ENCODE results near the gene DAB2IP.

DAB2IP gene

DNA sequence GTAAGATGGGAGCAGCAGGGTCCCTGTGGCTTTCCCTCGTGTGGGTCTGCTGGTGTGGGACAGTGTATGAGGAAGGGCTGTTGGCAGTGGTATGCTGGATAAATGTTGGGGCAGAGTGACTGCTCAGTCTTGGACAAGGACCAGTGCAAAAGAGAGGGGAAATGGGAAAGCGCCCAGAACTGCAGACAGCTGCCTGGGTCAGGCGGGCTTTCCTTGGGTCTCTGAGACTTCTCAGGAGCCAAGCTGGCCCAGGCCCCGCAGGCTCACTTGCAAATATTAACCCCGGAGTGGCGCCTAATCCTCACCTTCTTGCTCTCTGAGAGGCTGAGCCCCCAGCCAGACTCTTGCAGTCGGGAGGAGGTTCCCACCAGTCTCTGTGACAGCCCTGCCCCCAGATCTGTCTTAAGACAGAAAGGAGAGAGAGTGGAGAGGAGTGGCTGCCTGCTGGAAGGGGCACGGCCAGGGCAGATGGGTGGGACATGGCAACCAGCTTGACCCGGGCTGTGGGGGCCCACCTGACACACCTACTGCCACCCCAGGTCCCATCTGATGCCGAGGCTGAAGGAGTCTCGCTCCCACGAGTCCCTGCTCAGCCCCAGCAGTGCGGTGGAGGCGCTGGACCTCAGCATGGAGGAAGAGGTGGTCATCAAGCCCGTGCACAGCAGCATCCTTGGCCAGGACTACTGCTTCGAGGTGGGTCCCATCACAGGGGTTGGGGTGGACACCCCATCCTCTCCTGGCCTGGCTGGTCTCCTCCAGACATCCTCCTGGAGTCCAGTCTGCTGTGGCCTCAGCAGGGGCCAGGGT is 105.2 kb downstream of the DAB2IP start:
- Histone ChIP-seq H3K36me3 (ENCODE audit: control insufficient read depth, insufficient read depth, low read length) (peaks cover 26% of the 10 kb centered on the region), H3K9ac (ENCODE audit: low read depth, low read length) (no peak overlapping the region), H3K27me3 (ENCODE audit: control insufficient read depth, insufficient read depth, low read length) (no peaks in the 10 kb centered on the region), H3K4me1 (ENCODE audit: control insufficient read depth, insufficient read depth, low read length) (no peaks in the 10 kb centered on the region), H3K4me3 (ENCODE audit: low read depth, low read length) (no peak overlapping the region), H3K9me3 (ENCODE audit: control insufficient read depth, insufficient read depth, low read length) (no peaks in the 10 kb centered on the region)

DNA sequence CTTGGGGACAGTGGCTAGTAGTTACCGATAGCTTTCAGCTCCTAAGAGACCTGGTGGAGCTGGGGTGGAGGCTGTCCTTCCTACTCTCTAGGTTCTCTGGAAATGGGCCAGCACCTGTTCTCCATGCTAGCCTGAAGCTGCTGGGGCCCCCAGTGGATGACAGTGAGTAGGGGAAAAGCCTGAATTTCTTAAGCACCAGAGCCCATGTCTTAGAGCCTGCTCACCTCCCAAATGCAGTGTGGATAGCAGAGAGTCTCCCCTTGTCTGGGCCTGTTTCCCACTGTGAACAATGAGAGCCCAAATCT is 105.8 kb downstream of the DAB2IP start:
- H3K9ac ChIP-seq (ENCODE audit: low read depth, low read length): no peak overlapping the region
- H3K4me3 ChIP-seq (ENCODE audit: low read depth, low read length): no peak overlapping the region
- H3K27me3 ChIP-seq (ENCODE audit: control insufficient read depth, insufficient read depth, low read length): no peaks in the 10 kb centered on the region
- no peaks in the 10 kb centered on the region for H3K4me1 ChIP-seq (ENCODE audit: control insufficient read depth, insufficient read depth, low read length)
- no peaks in the 10 kb centered on the region for H3K9me3 ChIP-seq (ENCODE audit: control insufficient read depth, insufficient read depth, low read length)
- peaks cover 26% of the 10 kb centered on the region for H3K36me3 ChIP-seq (ENCODE audit: control insufficient read depth, insufficient read depth, low read length)

DNA sequence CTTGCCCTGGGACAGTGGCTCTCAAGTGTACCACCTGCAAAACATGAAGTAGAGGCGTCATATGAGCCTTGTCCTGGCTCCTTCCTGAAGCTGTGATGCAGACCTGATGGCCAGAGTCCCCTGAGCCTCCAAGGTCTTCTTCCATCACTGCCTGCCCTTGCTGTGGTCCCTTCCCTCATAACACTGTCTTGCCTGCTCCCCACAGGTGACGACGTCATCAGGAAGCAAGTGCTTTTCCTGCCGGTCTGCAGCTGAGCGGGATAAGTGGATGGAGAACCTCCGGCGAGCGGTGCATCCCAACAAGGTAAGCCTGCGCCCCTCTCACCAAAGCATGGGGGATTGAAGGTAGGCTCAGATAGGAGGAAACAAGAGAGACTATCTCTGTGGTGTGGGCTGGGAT is 107.3 kb downstream of the DAB2IP start:
- no peaks in the 10 kb centered on the region for H3K4me1 ChIP-seq (ENCODE audit: control insufficient read depth, insufficient read depth, low read length)
- no peaks in the 10 kb centered on the region for H3K27me3 ChIP-seq (ENCODE audit: control insufficient read depth, insufficient read depth, low read length)
- H3K36me3 ChIP-seq (ENCODE audit: control insufficient read depth, insufficient read depth, low read length): peaks cover 35% of the 10 kb centered on the region
- H3K4me3 ChIP-seq (ENCODE audit: low read depth, low read length): no peak overlapping the region
- no peak overlapping the region for H3K9ac ChIP-seq (ENCODE audit: low read depth, low read length)
- H3K9me3 ChIP-seq (ENCODE audit: control insufficient read depth, insufficient read depth, low read length): no peaks in the 10 kb centered on the region

DNA sequence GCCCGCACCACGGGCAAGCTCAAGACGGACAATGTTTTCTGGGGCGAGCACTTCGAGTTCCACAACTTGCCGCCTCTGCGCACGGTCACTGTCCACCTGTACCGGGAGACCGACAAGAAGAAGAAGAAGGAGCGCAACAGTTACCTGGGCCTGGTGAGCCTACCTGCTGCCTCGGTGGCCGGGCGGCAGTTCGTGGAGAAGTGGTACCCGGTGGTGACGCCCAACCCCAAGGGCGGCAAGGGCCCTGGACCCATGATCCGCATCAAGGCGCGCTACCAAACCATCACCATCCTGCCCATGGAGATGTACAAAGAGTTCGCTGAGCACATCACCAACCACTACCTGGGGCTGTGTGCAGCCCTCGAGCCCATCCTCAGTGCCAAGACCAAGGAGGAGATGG is 108.6 kb downstream of the DAB2IP start:
- Histone ChIP-seq H3K4me1 (ENCODE audit: control insufficient read depth, insufficient read depth, low read length) (no peaks in the 10 kb centered on the region), H3K9me3 (ENCODE audit: control insufficient read depth, insufficient read depth, low read length) (no peaks in the 10 kb centered on the region), H3K27me3 (ENCODE audit: control insufficient read depth, insufficient read depth, low read length) (no peaks in the 10 kb centered on the region), H3K36me3 (ENCODE audit: control insufficient read depth, insufficient read depth, low read length) (peaks cover 43% of the 10 kb centered on the region), H3K4me3 (ENCODE audit: low read depth, low read length) (no peak overlapping the region), H3K9ac (ENCODE audit: low read depth, low read length) (no peak overlapping the region)

DNA sequence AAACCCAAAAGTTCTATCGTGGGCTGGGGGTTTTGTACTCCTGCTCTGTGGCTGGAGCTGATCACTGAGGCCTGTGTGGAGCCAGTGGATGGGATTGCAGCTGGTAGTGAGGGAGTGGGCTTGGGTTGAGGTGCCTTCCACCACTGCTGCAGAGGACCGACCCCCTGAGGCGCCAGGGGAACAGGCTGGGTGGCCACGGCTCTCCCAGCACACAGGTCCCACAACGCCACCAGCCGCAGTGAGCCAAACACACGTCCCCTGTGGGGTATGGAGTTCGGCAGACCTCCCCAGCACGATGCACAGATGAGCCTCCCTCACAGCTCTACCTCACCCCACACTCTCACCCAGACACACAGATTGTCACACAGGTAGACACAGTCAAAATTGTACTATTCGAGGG is 109.1 kb downstream of the DAB2IP start:
- Histone ChIP-seq H3K4me3 (ENCODE audit: low read depth, low read length) (no peak overlapping the region), H3K27me3 (ENCODE audit: control insufficient read depth, insufficient read depth, low read length) (no peaks in the 10 kb centered on the region), H3K9ac (ENCODE audit: low read depth, low read length) (no peak overlapping the region), H3K4me1 (ENCODE audit: control insufficient read depth, insufficient read depth, low read length) (no peaks in the 10 kb centered on the region), H3K9me3 (ENCODE audit: control insufficient read depth, insufficient read depth, low read length) (no peaks in the 10 kb centered on the region), H3K36me3 (ENCODE audit: control insufficient read depth, insufficient read depth, low read length) (peaks cover 47% of the 10 kb centered on the region)

DNA sequence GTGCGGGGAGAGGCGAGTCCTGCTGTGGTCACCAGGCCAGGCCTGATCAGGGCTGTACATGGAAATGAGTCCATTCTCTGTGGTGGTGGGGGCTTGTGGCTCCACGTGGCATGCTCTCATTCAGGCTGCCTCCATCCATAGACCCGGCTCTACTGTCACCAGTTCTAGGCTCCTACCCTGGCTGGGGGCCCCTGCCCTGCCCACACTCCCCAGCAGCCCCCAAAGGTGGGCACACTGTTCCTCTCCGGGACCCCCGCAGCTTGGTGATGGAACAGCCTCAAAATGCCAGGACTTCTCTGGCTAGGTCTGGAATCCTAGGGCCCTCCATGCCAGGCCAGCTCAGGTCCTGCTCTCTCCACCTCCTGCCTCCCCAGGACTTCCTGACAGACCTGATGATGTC is 111.7 kb downstream of the DAB2IP start:
- H3K36me3 ChIP-seq (ENCODE audit: control insufficient read depth, insufficient read depth, low read length): peaks cover 61% of the 10 kb centered on the region
- no peaks in the 10 kb centered on the region for H3K4me1 ChIP-seq (ENCODE audit: control insufficient read depth, insufficient read depth, low read length)
- H3K9me3 ChIP-seq (ENCODE audit: control insufficient read depth, insufficient read depth, low read length): no peaks in the 10 kb centered on the region
- H3K4me3 ChIP-seq (ENCODE audit: low read depth, low read length): no peak overlapping the region
- H3K9ac ChIP-seq (ENCODE audit: low read depth, low read length): no peak overlapping the region
- no peaks in the 10 kb centered on the region for H3K27me3 ChIP-seq (ENCODE audit: control insufficient read depth, insufficient read depth, low read length)

DNA sequence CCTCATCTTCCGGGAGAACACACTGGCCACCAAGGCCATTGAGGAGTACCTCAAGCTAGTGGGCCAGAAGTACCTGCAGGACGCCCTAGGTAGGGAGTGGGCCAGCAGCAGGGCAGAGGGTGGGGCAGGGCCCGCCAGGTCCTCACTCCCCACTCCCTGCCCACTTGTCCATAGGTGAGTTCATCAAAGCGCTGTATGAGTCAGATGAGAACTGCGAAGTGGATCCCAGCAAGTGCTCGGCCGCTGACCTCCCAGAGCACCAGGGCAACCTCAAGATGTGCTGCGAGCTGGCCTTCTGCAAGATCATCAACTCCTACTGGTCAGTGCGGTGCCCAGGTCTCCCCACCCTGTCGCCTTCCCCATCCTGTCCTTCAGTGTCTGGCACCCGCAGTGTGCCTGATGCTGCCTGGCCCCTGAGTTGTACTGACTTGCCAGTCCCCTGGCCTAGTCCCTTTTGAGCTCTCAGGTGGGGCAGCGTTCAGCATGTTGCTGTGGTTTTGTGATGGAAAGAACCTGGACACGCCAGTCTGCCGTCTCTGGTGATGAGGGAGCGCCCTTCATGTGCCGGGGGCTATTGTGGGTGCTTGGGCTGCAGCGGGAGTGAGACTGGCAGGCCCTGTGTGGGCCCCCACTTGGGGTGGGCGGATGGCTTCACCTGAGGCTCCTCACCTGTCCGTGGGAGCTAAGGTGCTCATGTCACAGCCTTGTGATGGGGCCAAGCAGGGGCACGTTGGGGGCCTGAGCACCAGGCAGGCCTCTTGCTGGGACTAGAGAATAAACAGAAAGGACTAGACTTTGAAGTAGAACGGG is 112.3 kb downstream of the DAB2IP start:
- Histone ChIP-seq H3K36me3 (ENCODE audit: control insufficient read depth, insufficient read depth, low read length) (peaks cover 67% of the 10 kb centered on the region), H3K9me3 (ENCODE audit: control insufficient read depth, insufficient read depth, low read length) (no peaks in the 10 kb centered on the region), H3K4me3 (ENCODE audit: low read depth, low read length) (no peak overlapping the region), H3K27me3 (ENCODE audit: control insufficient read depth, insufficient read depth, low read length) (no peaks in the 10 kb centered on the region), H3K9ac (ENCODE audit: low read depth, low read length) (no peak overlapping the region), H3K4me1 (ENCODE audit: control insufficient read depth, insufficient read depth, low read length) (no peaks in the 10 kb centered on the region)

DNA sequence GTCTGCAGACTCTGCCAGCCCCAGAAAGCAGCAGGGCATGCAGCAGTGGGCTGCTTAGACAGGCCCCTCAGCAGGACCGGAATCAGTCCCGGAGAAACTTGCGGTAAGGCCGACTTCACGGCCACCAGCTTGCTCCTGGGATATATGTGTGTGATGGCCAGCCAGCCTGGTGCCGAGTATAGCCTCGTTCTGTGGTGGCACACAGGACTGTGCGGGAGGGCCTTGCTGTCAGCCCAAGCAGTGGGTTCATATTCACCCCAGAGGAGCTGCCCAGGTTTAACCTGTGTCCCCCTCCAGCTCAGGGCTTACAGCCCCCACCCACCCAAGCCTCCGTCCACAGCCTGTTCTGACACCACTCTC is 112.9 kb downstream of the DAB2IP start:
- Histone ChIP-seq H3K36me3 (ENCODE audit: control insufficient read depth, insufficient read depth, low read length) (peaks cover 66% of the 10 kb centered on the region), H3K27me3 (ENCODE audit: control insufficient read depth, insufficient read depth, low read length) (no peaks in the 10 kb centered on the region), H3K4me3 (ENCODE audit: low read depth, low read length) (no peak overlapping the region), H3K9me3 (ENCODE audit: control insufficient read depth, insufficient read depth, low read length) (no peaks in the 10 kb centered on the region), H3K9ac (ENCODE audit: low read depth, low read length) (no peak overlapping the region), H3K4me1 (ENCODE audit: control insufficient read depth, insufficient read depth, low read length) (no peaks in the 10 kb centered on the region)

DNA sequence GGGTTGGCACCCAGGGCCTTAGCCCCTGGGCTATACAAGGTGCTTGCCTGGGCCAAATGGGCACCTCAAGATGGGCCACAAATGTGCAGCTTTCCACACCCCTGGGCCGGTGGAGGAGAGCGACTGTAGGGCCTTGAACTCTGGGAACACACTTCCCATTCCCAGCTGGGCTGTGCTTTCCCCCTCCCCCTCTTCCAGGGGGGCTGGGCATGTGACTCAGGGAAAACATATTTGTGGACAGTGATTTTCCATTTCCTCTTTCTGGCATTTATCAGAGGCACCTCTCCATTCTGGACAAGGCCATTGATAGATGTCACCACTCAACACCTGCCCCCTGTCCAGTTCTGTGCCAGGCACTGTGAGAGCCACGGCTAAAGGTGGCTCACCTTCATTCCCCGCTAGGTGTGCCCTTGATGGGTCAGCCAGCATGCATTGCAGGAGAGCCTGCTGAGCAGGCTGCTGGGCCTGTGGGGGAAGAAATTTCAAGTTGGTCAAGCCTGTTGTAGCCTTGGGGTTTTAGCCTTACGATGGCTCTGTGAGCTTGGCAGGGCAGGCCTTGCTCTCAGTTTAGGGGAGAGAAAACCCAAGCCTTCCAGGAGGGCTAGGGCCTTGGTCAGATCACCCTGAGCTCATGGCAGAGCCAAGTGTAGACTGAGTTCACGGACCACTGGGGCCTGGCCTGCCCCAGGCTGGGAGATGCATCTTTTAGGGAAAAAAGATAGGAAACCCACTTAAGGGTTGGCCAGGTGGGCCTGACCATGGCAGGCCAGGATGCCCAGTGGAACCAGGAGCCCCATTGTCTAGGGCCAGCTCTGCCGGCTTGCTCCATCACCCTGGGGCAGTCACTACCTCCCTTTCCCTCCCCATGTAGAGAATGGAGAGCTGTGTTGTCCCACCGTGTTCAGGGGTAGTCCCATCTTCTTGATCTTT is 113.9 kb downstream of the DAB2IP start:
- H3K4me1 ChIP-seq (ENCODE audit: control insufficient read depth, insufficient read depth, low read length): no peaks in the 10 kb centered on the region
- H3K4me3 ChIP-seq (ENCODE audit: low read depth, low read length): no peak overlapping the region
- H3K27me3 ChIP-seq (ENCODE audit: control insufficient read depth, insufficient read depth, low read length): no peaks in the 10 kb centered on the region
- no peaks in the 10 kb centered on the region for H3K9me3 ChIP-seq (ENCODE audit: control insufficient read depth, insufficient read depth, low read length)
- no peak overlapping the region for H3K9ac ChIP-seq (ENCODE audit: low read depth, low read length)
- peaks cover 56% of the 10 kb centered on the region for H3K36me3 ChIP-seq (ENCODE audit: control insufficient read depth, insufficient read depth, low read length)

DNA sequence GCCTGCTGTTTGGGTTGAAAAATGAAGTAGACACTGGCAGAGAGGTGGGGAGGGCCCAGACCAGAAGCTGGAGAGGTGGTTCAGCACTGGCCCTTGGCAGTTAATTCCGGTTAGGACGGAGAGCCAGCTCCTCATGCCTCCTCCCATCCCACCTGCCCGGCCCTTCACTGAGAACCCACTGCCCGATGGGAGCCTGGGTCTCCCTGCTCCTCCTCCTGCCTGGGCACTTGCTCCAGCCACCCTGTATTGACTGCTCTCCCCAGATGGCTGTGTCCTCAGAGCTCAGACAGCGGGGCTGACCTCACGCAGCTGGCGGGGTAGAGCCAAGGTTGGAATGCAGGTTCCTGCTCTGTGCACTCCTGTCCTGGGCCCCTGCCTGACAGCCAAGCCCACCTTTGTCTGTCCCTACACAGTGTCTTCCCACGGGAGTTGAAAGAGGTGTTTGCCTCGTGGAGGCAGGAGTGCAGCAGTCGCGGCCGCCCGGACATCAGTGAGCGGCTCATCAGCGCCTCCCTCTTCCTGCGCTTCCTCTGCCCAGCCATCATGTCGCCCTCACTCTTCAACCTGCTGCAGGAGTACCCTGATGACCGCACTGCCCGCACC is 114.7 kb downstream of the DAB2IP start:
- H3K4me3 ChIP-seq (ENCODE audit: low read depth, low read length): no peak overlapping the region
- no peaks in the 10 kb centered on the region for H3K27me3 ChIP-seq (ENCODE audit: control insufficient read depth, insufficient read depth, low read length)
- peaks cover 50% of the 10 kb centered on the region for H3K36me3 ChIP-seq (ENCODE audit: control insufficient read depth, insufficient read depth, low read length)
- H3K4me1 ChIP-seq (ENCODE audit: control insufficient read depth, insufficient read depth, low read length): no peaks in the 10 kb centered on the region
- H3K9me3 ChIP-seq (ENCODE audit: control insufficient read depth, insufficient read depth, low read length): no peaks in the 10 kb centered on the region
- no peak overlapping the region for H3K9ac ChIP-seq (ENCODE audit: low read depth, low read length)

DNA sequence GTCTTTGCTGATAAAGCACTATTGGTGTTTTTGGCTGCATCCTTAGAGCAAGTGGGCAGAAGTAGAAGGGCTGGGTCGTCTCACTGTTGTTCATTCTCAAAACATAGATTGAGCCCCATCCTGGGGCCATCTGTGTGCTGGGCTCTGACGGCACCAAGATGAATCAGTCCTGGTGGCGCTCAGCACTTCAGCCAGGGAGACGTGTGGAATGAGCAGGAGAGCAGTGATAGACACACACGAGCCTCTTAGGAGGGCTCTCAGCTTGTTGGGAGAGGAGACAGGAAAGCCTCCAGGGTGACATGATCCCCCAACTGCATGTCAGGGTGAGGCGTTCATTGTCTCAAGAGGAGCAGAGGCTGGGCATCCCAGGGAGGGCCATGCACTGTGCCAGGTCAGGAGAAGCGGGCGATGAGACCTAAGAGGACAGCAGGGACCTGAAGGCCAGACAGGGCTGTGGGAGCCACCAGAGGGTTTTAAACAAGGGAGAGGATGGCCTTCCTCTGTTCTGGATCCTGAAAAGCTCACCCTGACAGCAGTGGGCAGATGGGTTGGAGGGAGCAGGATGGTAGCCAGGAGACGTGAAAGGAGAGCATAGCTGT is 115.8 kb downstream of the DAB2IP start:
- no peaks in the 10 kb centered on the region for H3K4me1 ChIP-seq (ENCODE audit: control insufficient read depth, insufficient read depth, low read length)
- no peaks in the 10 kb centered on the region for H3K9me3 ChIP-seq (ENCODE audit: control insufficient read depth, insufficient read depth, low read length)
- no peak overlapping the region for H3K4me3 ChIP-seq (ENCODE audit: low read depth, low read length)
- no peaks in the 10 kb centered on the region for H3K27me3 ChIP-seq (ENCODE audit: control insufficient read depth, insufficient read depth, low read length)
- H3K36me3 ChIP-seq (ENCODE audit: control insufficient read depth, insufficient read depth, low read length): peaks cover 56% of the 10 kb centered on the region
- no peak overlapping the region for H3K9ac ChIP-seq (ENCODE audit: low read depth, low read length)
